ENCODE measurements around the gene RNGTT.

RNGTT gene

DNA sequence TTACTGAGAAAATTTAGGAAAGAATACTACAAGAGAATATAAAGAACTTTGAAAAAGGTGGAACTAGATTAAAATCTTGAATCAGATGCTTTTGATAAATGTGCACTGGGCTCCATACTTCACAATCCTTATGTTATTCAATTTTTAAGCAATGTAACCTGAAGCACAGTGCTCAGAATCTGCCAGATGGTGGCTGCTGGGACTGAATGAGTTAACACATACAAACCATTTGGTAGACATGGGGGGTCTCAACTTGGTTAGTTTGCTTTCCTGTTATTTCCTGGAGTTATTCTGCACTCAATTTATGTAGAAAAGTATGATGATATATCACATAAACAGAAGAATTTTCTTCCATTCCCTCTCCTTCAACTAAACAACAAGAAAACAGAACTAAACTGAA is 326.5 kb downstream of the RNGTT start:
- TF ChIP-seq CTCF (IDR thresholded peaks at IDR 0.05; ENCODE audit: extremely low read depth, missing control alignments): no peak
- no peak for DNase-seq (ENCODE audit: low spot score)

GRCh38 chr6:88633782-88634181 is 329.6 kb downstream of the RNGTT start:
- no peak for DNase-seq (ENCODE audit: low spot score)
- no peak for TF ChIP-seq CTCF (IDR thresholded peaks at IDR 0.05; ENCODE audit: extremely low read depth, missing control alignments)

GRCh38 chr6:88631830-88632229 is 331.6 kb downstream of the RNGTT start:
- no peak for DNase-seq (ENCODE audit: low spot score)
- no peak for TF ChIP-seq CTCF (IDR thresholded peaks at IDR 0.05; ENCODE audit: extremely low read depth, missing control alignments)

DNA sequence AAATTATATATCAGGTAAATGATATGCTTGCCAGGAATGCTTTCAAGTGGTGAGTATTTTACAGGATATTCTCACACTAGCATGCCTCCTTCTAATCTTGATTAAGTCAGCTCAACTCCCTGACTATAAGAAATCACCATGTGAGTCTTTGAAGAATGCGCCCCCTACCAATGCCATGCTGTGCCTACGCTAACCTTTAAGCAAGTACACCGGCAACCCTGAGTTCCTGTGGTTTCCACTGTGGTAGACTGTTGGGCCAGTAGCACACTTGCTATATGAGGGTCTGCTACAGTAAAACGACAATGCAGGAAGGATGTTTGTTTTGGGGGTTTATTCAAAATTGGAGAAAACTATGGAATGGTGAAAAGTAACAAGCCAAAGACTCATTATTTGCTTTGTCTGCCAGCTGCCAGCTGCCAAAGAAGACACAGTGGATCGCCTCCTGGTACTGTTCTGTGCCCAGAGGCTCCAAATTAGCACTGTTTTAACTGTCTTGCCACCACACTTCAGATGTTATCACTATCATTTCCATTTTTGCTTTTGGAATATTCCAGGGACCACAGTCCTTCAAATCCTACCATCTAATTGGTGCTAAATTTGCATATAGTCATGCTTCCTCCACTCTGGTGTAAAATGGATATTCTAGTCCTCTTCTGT is 333.5 kb downstream of the RNGTT start:
- TF ChIP-seq CTCF (IDR thresholded peaks at IDR 0.05; ENCODE audit: extremely low read depth, missing control alignments): no peak
- no peak for DNase-seq (ENCODE audit: low spot score)

- no peak for TF ChIP-seq CTCF (IDR thresholded peaks at IDR 0.05; ENCODE audit: extremely low read depth, missing control alignments)
These were observed 337.0 kb downstream of the RNGTT start for GRCh38 chr6:88626460-88626859.

GRCh38 chr6:88623531-88623930 is 339.9 kb downstream of the RNGTT start:
- DNase-seq (ENCODE audit: low spot score): no peak
- no peak for TF ChIP-seq CTCF (IDR thresholded peaks at IDR 0.05; ENCODE audit: extremely low read depth, missing control alignments)

More at GRCh38 chr6:88626460-88626859, 337.0 kb downstream of the RNGTT start:
- no peak for DNase-seq (ENCODE audit: low spot score)

DNA sequence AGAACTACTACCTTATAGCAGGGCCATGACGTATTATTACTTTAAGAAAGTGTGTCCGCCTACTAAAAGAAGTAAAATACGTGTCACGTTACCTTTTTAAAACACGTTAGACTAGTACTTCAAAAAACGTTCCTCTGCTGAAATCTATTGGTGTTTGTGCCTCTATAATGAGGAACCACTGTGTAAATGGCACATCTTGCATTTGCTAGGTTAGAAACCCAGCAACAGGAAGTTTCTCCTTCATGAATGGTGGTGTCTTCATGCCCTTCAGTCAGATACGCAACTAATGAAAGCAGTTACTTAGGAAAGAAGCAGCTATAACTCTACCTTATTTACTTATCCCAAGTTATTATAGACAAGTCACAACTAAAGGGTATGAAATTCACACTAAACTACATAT is 343.5 kb downstream of the RNGTT start:
- no peak for TF ChIP-seq CTCF (IDR thresholded peaks at IDR 0.05; ENCODE audit: extremely low read depth, missing control alignments)
- DNase-seq (ENCODE audit: low spot score): no peak

Data from GM20000 (cell line).